Mucosa of stomach (tissue), 1 donor: Measurements from ENCODE around the gene AGT.
"Not testable (repeated sequence)": the region's sequence is repeated elsewhere in the genome, so short reads cannot be mapped to it uniquely, and the experiment has no call there.

Source experiments
- H3K27me3 ChIP-seq: one replicate; pipeline ENCODE4 v1.7.0; 2013; ENCODE audit warnings: mild to moderate bottlenecking, low read length; ENCODE audit not compliant: control insufficient read depth, insufficient read depth
- H3K36me3 ChIP-seq: one replicate; pipeline ENCODE4 v1.7.0; 2013; ENCODE audit warnings: low read length; ENCODE audit not compliant: control insufficient read depth, insufficient read depth
- H3K4me1 ChIP-seq: one replicate; pipeline ENCODE4 v1.7.0; 2013; ENCODE audit warnings: mild to moderate bottlenecking, low read length; ENCODE audit not compliant: control insufficient read depth, insufficient read depth
- H3K4me3 ChIP-seq: one replicate; pipeline ENCODE4 v1.7.0; 2013; ENCODE audit warnings: low read length
- H3K9ac ChIP-seq: one replicate; pipeline ENCODE4 v1.7.0; 2013; ENCODE audit warnings: mild to moderate bottlenecking, low read length, moderate library complexity
- H3K9me3 ChIP-seq: one replicate; pipeline ENCODE4 v1.7.0; 2013; ENCODE audit warnings: mild to moderate bottlenecking, low read length, moderate library complexity; ENCODE audit not compliant: control insufficient read depth
- donor health status: Pancreatic carcinoma.

AGT gene

DNA sequence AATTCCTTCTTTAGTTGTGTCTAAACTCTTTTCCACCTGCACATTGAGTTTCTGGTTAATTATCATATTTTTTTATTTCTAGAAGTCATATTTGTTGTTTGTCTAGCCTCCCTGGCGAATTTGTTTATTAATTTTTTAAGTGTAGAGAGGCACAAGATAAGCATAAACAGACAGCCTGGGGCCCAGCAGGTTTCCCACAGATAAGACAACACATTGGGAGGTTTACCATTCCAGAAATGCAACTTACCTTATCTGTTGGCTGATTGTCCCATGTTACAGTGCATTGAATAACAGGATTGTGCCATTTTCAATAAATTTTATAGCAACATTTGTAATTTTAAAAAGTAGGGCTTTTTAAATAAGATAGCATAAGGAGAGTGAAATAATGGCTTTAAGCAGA is 36.7 kb downstream of the AGT start:
- Histone ChIP-seq H3K9ac (no peak overlapping the region), H3K36me3 (peaks cover 5% of the 10 kb centered on the region), H3K4me1 (no peaks in the 10 kb centered on the region), H3K9me3 (no peaks in the 10 kb centered on the region), H3K27me3 (no peaks in the 10 kb centered on the region), H3K4me3 (no peak overlapping the region)

DNA sequence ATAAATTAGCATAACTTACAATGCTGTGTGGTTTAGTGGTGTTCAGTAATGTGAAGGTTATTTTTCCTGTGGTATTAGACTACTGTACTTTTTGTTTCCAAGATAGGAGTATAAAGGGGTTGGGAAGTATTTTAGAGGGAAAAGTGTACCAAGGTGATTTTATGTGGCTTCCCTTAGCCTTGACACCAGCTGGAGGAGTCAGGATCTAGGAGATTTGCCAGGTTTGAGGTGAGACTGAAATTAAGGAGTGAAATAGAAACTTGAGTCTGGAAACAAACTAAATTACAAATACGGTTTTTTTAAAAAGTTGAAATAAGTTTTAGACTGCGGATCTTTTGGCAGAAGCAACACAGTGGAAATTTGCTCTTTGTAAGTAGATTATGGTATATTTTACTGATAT is 39.3 kb downstream of the AGT start:
- Histone ChIP-seq H3K9ac (no peak overlapping the region), H3K4me3 (no peak overlapping the region), H3K27me3 (no peaks in the 10 kb centered on the region), H3K36me3 (peaks cover 4% of the 10 kb centered on the region), H3K4me1 (no peaks in the 10 kb centered on the region), H3K9me3 (no peaks in the 10 kb centered on the region)

GRCh38 chr1:230669543-230669942 is 44.4 kb downstream of the AGT start:
- Histone ChIP-seq H3K27me3 (no peaks in the 10 kb centered on the region), H3K36me3 (no peaks in the 10 kb centered on the region), H3K4me1 (no peaks in the 10 kb centered on the region), H3K9me3 (no peaks in the 10 kb centered on the region), H3K4me3 (no peak overlapping the region), H3K9ac (no peak overlapping the region)

DNA sequence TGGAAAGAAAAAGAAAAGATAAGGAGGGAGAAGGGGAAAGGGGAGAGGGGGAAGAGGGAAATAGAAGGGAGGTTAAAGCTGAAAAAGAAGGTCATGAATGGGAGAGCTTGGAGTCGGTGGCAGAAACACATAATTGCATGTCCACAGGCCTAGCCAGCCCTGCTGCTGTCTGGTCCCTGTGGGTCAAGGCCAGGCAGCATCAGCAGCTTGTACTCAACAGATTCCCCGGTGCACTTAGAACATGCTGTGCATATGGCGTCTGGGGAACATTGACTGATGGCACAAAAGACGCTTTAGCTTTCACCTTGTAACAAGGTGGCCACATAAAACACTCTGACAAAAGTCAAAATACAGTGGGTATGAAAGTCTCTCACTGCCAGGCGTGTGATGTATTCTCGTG is 45.7 kb downstream of the AGT start:
- Histone ChIP-seq H3K27me3 (no peaks in the 10 kb centered on the region), H3K36me3 (no peaks in the 10 kb centered on the region), H3K9ac (no peak overlapping the region), H3K9me3 (no peaks in the 10 kb centered on the region), H3K4me3 (no peak overlapping the region), H3K4me1 (no peaks in the 10 kb centered on the region)

DNA sequence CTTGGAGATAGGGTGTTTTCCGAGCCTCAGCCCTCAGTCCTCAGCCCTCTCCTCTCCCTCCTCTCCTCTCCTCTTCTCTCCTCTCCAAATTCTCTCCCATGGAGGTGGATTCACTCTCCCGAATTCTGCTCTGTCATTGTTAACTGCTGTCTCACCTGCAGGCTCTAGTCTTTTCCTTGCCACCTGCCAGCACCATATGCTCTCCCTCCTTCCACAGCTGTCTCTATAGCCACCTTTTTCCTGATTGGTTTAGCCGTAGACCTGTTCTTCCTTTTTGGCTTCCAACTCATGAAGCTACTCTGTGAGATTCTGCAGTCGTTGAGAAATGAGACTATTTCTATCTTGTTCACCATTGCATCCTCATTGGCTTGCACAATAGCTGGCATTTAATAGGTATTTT is 51.9 kb downstream of the AGT start:
- no peaks in the 10 kb centered on the region for H3K9me3 ChIP-seq
- no peaks in the 10 kb centered on the region for H3K4me1 ChIP-seq
- H3K27me3 ChIP-seq, result no peaks in the 10 kb centered on the region
- no peak overlapping the region for H3K9ac ChIP-seq
- no peaks in the 10 kb centered on the region for H3K36me3 ChIP-seq
- H3K4me3 ChIP-seq, result no peak overlapping the region

DNA sequence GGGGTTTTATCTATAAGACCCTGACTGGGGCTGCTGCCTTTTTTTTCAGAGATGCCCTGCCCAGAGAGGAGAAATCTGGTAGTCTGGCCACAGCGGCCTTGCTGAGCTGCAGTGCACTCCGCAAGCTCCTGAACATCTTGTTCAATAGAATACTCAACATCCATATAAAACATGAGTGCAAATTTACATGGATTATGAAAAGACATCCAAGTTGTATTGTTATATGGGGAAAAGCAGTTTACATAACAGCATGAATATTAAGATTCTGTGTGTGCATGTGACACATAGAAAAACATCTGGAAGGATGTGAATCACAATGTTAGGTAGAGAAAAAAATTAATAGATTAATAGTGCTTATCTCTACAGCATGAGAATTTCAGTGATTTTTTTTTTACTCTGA is 55.2 kb downstream of the AGT start:
- Histone ChIP-seq H3K36me3 (no peaks in the 10 kb centered on the region), H3K4me1 (no peaks in the 10 kb centered on the region), H3K27me3 (no peaks in the 10 kb centered on the region), H3K4me3 (no peak overlapping the region), H3K9ac (no peak overlapping the region), H3K9me3 (no peaks in the 10 kb centered on the region)

DNA sequence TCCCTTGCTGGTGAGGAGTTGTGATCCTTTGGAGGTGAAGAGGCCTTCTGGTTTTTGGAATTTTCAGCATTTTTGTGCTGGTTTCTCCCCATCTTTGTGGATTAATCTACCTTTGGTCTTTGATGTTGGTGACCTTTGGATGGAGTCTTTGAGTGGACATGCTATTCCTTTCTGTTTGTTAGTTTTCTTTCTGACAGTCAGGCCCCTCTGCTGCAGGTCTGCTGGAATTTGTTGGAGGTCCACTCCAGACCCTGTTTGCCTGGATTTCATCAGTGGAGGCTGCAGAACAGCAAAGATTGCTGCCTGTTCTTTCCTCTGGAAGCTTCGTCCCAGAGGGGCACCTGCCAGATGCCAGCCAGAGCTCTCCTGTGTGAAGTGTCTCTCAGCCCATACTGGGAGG is 55.8 kb downstream of the AGT start:
- not testable (repeated sequence) for H3K4me1 ChIP-seq, H3K9me3 ChIP-seq, H3K27me3 ChIP-seq, H3K9ac ChIP-seq, H3K4me3 ChIP-seq, H3K36me3 ChIP-seq

DNA sequence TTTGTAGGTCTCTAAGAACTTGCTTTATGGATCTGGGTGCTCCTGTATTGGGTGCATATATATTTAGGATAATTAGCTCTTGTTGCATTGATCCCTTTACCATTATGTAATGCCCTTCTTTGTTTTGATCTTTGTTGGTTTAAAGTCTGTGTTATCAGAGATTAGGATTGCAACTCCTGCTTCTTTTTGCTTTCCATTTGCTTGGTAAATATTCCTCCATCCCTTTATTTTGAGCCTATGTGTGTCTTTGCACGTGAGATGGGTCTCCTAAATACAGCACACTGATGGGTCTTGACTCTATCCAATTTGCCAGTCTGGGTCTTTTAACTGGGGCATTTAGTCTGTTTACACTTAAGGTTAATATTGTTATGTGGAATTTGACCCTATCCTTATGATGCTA is 57.2 kb downstream of the AGT start:
- H3K27me3 ChIP-seq, result not testable (repeated sequence)

More for the DNA sequence above, 57.2 kb downstream of the AGT start:
- not testable (repeated sequence) for H3K4me3 ChIP-seq, H3K36me3 ChIP-seq, H3K9ac ChIP-seq, H3K4me1 ChIP-seq, H3K9me3 ChIP-seq
